Mucosa of descending colon (tissue), 3 donors: ENCODE measurements around the gene CX3CL1. TPM values are rescaled to one million over a fixed set of nuclear protein-coding genes. Genes with fewer than 3 reads are reported as not detected.

Experiments
- ATAC-seq: fragments of 200-7000 bp; cut with Tn5 transposase; one replicate; pipeline ENCODE4 v1.9.1; 2020; ENCODE audit warnings: mild to moderate bottlenecking, moderate library complexity
- DNase-seq, 3 donors: peaks; one replicate each; pipeline ENCODE4 v3.0.0-alpha.2; 2020
- H3K36me3 ChIP-seq: fragments of 200-600 bp; one replicate; pipeline ENCODE4 v1.8.0; 2021; ENCODE audit warnings: low read depth, mild to moderate bottlenecking
- H3K4me1 ChIP-seq: fragments of 200-600 bp; one replicate; pipeline ENCODE4 v1.8.0; 2021; ENCODE audit warnings: low read depth, mild to moderate bottlenecking
- H3K4me3 ChIP-seq: fragments of 200-600 bp; one replicate; pipeline ENCODE4 v1.8.0; 2021; ENCODE audit warnings: mild to moderate bottlenecking
- H3K9me3 ChIP-seq: fragments of 200-600 bp; one replicate; pipeline ENCODE4 v1.8.0; 2021; ENCODE audit warnings: mild to moderate bottlenecking
- CTCF ChIP-seq: fragments of 200-600 bp; IDR thresholded peaks from one replicate; pipeline ENCODE4 v1.8.0; 2022; ENCODE audit warnings: antibody characterized with exemption, mild to moderate bottlenecking
- intact Hi-C, 2 donors: fragments of 100-400 bp; cut with DNase I in 1 of 2; cut with micrococcal nuclease in 1 of 2; formaldehyde crosslinking; loops; one replicate each; pipeline versions ENCODE4 v1.11.0 to v1.11.1; 2022; cut with DNase I, micrococcal nuclease
- long read RNA-seq, 2 donors: library from polyadenylated mRNA; unstranded; transcript quantifications; one replicate each; pipeline ENCODE4 v2.0.0, GENCODE V29; 2019 to 2021
- total RNA-seq, 3 donors: library from RNA; stranded (reverse); fragmentation: NEBNext Ultra II Directional in 2 of 3; extraction: Animal tissue kit (Norgen Biotek cat#: 25700) in 2 of 3; gene quantifications; one replicate each; pipeline versions ENCODE4 v1.2.1 to v1.2.4, GENCODE V29; 2021 to 2023
- donor health status: DM: no; HTN: no; CAD: no; lungs with moderate emphysema.
- donor health status: DM: no; HTN: no; CAD: no.
- donor health status: DM: no; HTN: yes; CAD: no.

Gene CX3CL1
- 10 to 100 TPM in 1 of 3 donors, 1 to 10 TPM in 2; 2.6 to 10.5 (median 3.5) TPM for total RNA-seq
- long read RNA-seq, donor 1, partial matches to known transcripts = 0 of 21 reads
- long read RNA-seq, donor 1, other reads (novel, unspliced or antisense) = 17 of 21 reads
- long read RNA-seq, donor 2 = 0 reads

GRCh38 chr16:57372372-57373116, at the start of gene CX3CL1:
Gene CX3CL1, plus strand, starts transcription at chr16:57372490. Its CDS starts 79 bp downstream, at chr16:57372569.
- ATAC-seq = peak; percentile 91
- H3K4me3 ChIP-seq = no peak within 1 kb of the TSS
- no peaks in the 10 kb centered on the region for H3K36me3 ChIP-seq
- H3K4me1 ChIP-seq = peaks cover 9% of the 10 kb centered on the region
- intact Hi-C loops = no loop called here
- peak; percentile 78 to 84 (median 78) for DNase-seq
- no peaks in the 10 kb centered on the region for H3K9me3 ChIP-seq
- no peak for TF ChIP-seq CTCF

GRCh38 chr16:57324749-57325148, 47.5 kb upstream of the CX3CL1 start:
- Histone ChIP-seq H3K36me3 (no peaks in the 10 kb centered on the region), H3K4me1 (no peaks in the 10 kb centered on the region), H3K9me3 (no peaks in the 10 kb centered on the region), H3K4me3 (no peak overlapping the region)
- intact Hi-C loops = no loop called here
- DNase-seq = no peak
- TF ChIP-seq CTCF = no peak
- ATAC-seq = peak; percentile 23

GRCh38 chr16:57325458-57325857, 46.8 kb upstream of the CX3CL1 start:
- no peak for ATAC-seq
- Histone ChIP-seq H3K4me3 (no peak overlapping the region), H3K4me1 (no peaks in the 10 kb centered on the region), H3K36me3 (no peaks in the 10 kb centered on the region), H3K9me3 (no peaks in the 10 kb centered on the region)
- TF ChIP-seq CTCF = no peak
- no peak for DNase-seq
- intact Hi-C loops = no loop called here

GRCh38 chr16:57329718-57330327, 42.5 kb upstream of the CX3CL1 start:
- Histone ChIP-seq H3K36me3 (no peaks in the 10 kb centered on the region), H3K4me1 (no peaks in the 10 kb centered on the region), H3K4me3 (no peak overlapping the region), H3K9me3 (peaks cover 2% of the 10 kb centered on the region)
- intact Hi-C loops = no loop called here
- no peak for DNase-seq
- TF ChIP-seq CTCF = no peak
- ATAC-seq = no peak

- no peak for DNase-seq
- no peaks in the 10 kb centered on the region for H3K36me3 ChIP-seq
- no peak for ATAC-seq
- H3K4me1 ChIP-seq = no peaks in the 10 kb centered on the region
- peaks cover 2% of the 10 kb centered on the region for H3K9me3 ChIP-seq
- TF ChIP-seq CTCF = no peak
- no peak overlapping the region for H3K4me3 ChIP-seq
- intact Hi-C loops = no loop called here
Observed at GRCh38 chr16:57331355-57331754, 40.9 kb upstream of the CX3CL1 start.
